Psoas muscle (tissue), 8 donors: Measurements from ENCODE around the gene SLC28A3. TPM values are rescaled to one million over a fixed set of nuclear protein-coding genes. Genes with fewer than 3 reads are reported as not detected.

Experiments used
- ATAC-seq, 4 donors: fragments of 200-7000 bp; cut with Tn5 transposase; one replicate each; pipeline ENCODE4 v1.9.1; 2020; ENCODE audit warnings: moderate library complexity in 3 of 4, mild to moderate bottlenecking in 2 of 4
- DNase-seq, 2 donors: peaks; one replicate each; pipeline ENCODE4 v3.0.0-alpha.2; 2020
- H3K27ac ChIP-seq: fragments of 200-600 bp; one replicate; pipeline ENCODE4 v1.8.0; 2022
- H3K27me3 ChIP-seq, 3 donors: fragments of 200-600 bp in 1 of 3; one replicate each; pipeline versions ENCODE4 v1.6.1 to v1.8.0; 2013 to 2022; ENCODE audit warnings: low read length in 2 of 3, mild to moderate bottlenecking in 2 of 3, moderate library complexity in 1 of 3; ENCODE audit not compliant: insufficient read depth in 3 of 3
- H3K36me3 ChIP-seq, 2 donors: fragments of 200-600 bp in 1 of 2; one replicate each; pipeline versions ENCODE4 v1.6.1 to v1.8.0; 2013 to 2022; ENCODE audit warnings: low read depth in 1 of 2, mild to moderate bottlenecking in 1 of 2, moderate library complexity in 1 of 2; ENCODE audit not compliant: insufficient read depth in 1 of 2
- H3K4me1 ChIP-seq: fragments of 200-600 bp; one replicate; pipeline ENCODE4 v1.8.0; 2022
- H3K4me3 ChIP-seq: fragments of 200-600 bp; one replicate; pipeline ENCODE4 v1.8.0; 2022; ENCODE audit warnings: mild to moderate bottlenecking
- H3K9me3 ChIP-seq: fragments of 200-600 bp; one replicate; pipeline ENCODE4 v1.8.0; 2022
- CTCF ChIP-seq: fragments of 200-600 bp; IDR thresholded peaks from one replicate; pipeline ENCODE4 v1.8.0; 2022; ENCODE audit warnings: antibody characterized with exemption
- WGBS, 3 donors: extraction: QIAGEN DNeasy Blood & Tissue Kit; methylation state at CpG; one replicate each; pipeline versions ENCODE4 v1.1.6 to v1.1.7; 2013; 5-methylcytosine and 5-hydroxymethylcytosine counted together
- intact Hi-C, 2 donors: fragments of 100-400 bp; cut with DNase I; formaldehyde crosslinking; loops; one replicate each; pipeline versions ENCODE4 v1.11.0 to v1.14.2; 2022
- polyA plus RNA-seq, 3 donors: library from polyadenylated mRNA; stranded (reverse); fragments of 200-250 nt; gene quantifications; one replicate each; pipeline ENCODE4 v1.2.3, GENCODE V29; 2013
- total RNA-seq, 4 donors: library from RNA; stranded (reverse); fragmentation: NEBNext Ultra II Directional in 2 of 4; extraction: Animal tissue kit (Norgen Biotek cat#: 25700) in 2 of 4; gene quantifications; one replicate each; pipeline versions ENCODE4 v1.2.1 to v1.2.4, GENCODE V29; 2021 to 2023
- donor health status: healthy with polysubstance abuse.
- donor health status: DM: no; HTN: no; CAD: no; lungs with moderate emphysema.
- donor health status: Bipolar disorder and iron deficiency.
- donor health status: healthy.
- donor health status: DM: yes; HTN: yes; CAD: no.
- donor health status: DM: no; HTN: no; CAD: no.
- donor health status: DM: no; HTN: no; CAD: no.
- donor health status: DM: yes; HTN: yes; CAD: no.

Gene SLC28A3
- total and polyA plus RNA-seq, 7 donors: not detected

GRCh38 chr9:84255696-84256095, 84.9 kb downstream of the SLC28A3 start:
- TF ChIP-seq CTCF: no peak
- Histone ChIP-seq H3K36me3 (no peaks in the 10 kb centered on the region), H3K4me1 (no peaks in the 10 kb centered on the region), H3K27ac (no peak overlapping the region), H3K4me3 (no peak overlapping the region), H3K27me3 (no peaks in the 10 kb centered on the region), H3K9me3 (no peaks in the 10 kb centered on the region)
- no peak for ATAC-seq
- intact Hi-C loops: no loop called here
- 71 to 75% (median 73%) methylated on average over 4 of the region's 4 CpGs for WGBS, 3 donors
- DNase-seq: no peak

- intact Hi-C loops: no loop called here
- WGBS, 3 donors: 54 to 72% (median 62%) methylated on average over 6 of the region's 6 CpGs
- Histone ChIP-seq H3K27ac (no peak overlapping the region), H3K36me3 (no peaks in the 10 kb centered on the region), H3K9me3 (no peaks in the 10 kb centered on the region), H3K4me1 (no peaks in the 10 kb centered on the region), H3K4me3 (no peak overlapping the region), H3K27me3 (no peaks in the 10 kb centered on the region)
- TF ChIP-seq CTCF: no peak
- ATAC-seq: no peak
- DNase-seq: no peak
These were observed 85.6 kb downstream of the SLC28A3 start for GRCh38 chr9:84254972-84255371.

GRCh38 chr9:84251921-84252320, 88.6 kb downstream of the SLC28A3 start:
- Histone ChIP-seq H3K4me1 (no peaks in the 10 kb centered on the region), H3K9me3 (no peaks in the 10 kb centered on the region), H3K27me3 (no peaks in the 10 kb centered on the region), H3K27ac (no peak overlapping the region), H3K36me3 (no peaks in the 10 kb centered on the region), H3K4me3 (no peak overlapping the region)
- ATAC-seq: no peak
- no peak for DNase-seq
- WGBS, 3 donors: 82 to 88% (median 86%) methylated on average over 7 of the region's 7 CpGs
- no peak for TF ChIP-seq CTCF
- intact Hi-C loops: no loop called here

GRCh38 chr9:84241817-84242373, 98.7 kb downstream of the SLC28A3 start:
- Histone ChIP-seq H3K36me3 (no peaks in the 10 kb centered on the region), H3K27me3 (no peaks in the 10 kb centered on the region), H3K4me1 (no peaks in the 10 kb centered on the region), H3K27ac (no peak overlapping the region), H3K9me3 (no peaks in the 10 kb centered on the region), H3K4me3 (no peak overlapping the region)
- WGBS, 3 donors: 61 to 66% (median 65%) methylated on average over 5 of the region's 5 CpGs
- DNase-seq: no peak
- intact Hi-C loops: no loop called here
- no peak for ATAC-seq
- no peak for TF ChIP-seq CTCF

- Histone ChIP-seq H3K9me3 (no peaks in the 10 kb centered on the region), H3K36me3 (no peaks in the 10 kb centered on the region), H3K4me1 (no peaks in the 10 kb centered on the region), H3K27me3 (no peaks in the 10 kb centered on the region), H3K4me3 (no peak overlapping the region), H3K27ac (no peak overlapping the region)
- no peak for TF ChIP-seq CTCF
- ATAC-seq (no peak), DNase-seq (no peak)
- intact Hi-C loops: no loop called here
- 44 to 53% (median 47%) methylated on average over 2 of the region's 2 CpGs for WGBS, 3 donors
These were observed 101.2 kb downstream of the SLC28A3 start for GRCh38 chr9:84239343-84239742.
